Neuronal stem cell (in vitro differentiated cells): ENCODE measurements around the gene ERI3.

Experiments used
- DNase-seq: peaks from one replicate; pipeline ENCODE4 v3.0.0-alpha.2; 2013; ENCODE audit warnings: low spot score
- H2AFZ ChIP-seq: one replicate; pipeline ENCODE4 v1.6.1; 2013; ENCODE audit warnings: mild to moderate bottlenecking, low read length, inconsistent platforms
- H2AK5ac ChIP-seq: 2 replicates; pipeline ENCODE4 v1.6.1; 2013; ENCODE audit warnings: low read depth, mild to moderate bottlenecking, inconsistent platforms, low read length, moderate library complexity, mixed read lengths
- H2BK120ac ChIP-seq: 2 replicates; pipeline ENCODE4 v1.6.1; 2013; ENCODE audit warnings: low read depth, mild to moderate bottlenecking, inconsistent platforms, low read length, moderate library complexity, mixed read lengths
- H2BK12ac ChIP-seq: one replicate; pipeline ENCODE4 v1.6.1; 2013; ENCODE audit warnings: low read length, inconsistent platforms
- H2BK15ac ChIP-seq: 2 replicates; pipeline ENCODE4 v1.6.1; 2013; ENCODE audit warnings: mild to moderate bottlenecking, low read length, inconsistent platforms, mixed read lengths
- H2BK5ac ChIP-seq: one replicate; pipeline ENCODE4 v1.6.1; 2013; ENCODE audit warnings: inconsistent platforms, mild to moderate bottlenecking, low read length, moderate library complexity
- H3K14ac ChIP-seq: one replicate; pipeline ENCODE4 v1.6.1; 2013; ENCODE audit warnings: low read length, inconsistent platforms
- H3K18ac ChIP-seq: 2 replicates; pipeline ENCODE4 v1.6.1; 2013; ENCODE audit warnings: low read length, inconsistent platforms
- H3K23ac ChIP-seq: 2 replicates; pipeline ENCODE4 v1.6.1; 2013; ENCODE audit warnings: low read depth, mild to moderate bottlenecking, mixed read lengths, low read length, inconsistent platforms; ENCODE audit not compliant: poor library complexity
- H3K27ac ChIP-seq: replicated peaks from 3 replicates; pipeline ENCODE4 v1.5.1; 2013; ENCODE audit warnings: low read length, inconsistent platforms
- H3K27me3 ChIP-seq, 3 experiments: 2 replicates each; pipeline ENCODE4 v1.6.1; 2013; ENCODE audit warnings: low read length in 3 of 3, mild to moderate bottlenecking in 2 of 3, inconsistent platforms in 1 of 3, low read depth in 1 of 3, mixed read lengths in 1 of 3, moderate library complexity in 1 of 3; ENCODE audit not compliant: control insufficient read depth in 3 of 3, insufficient read depth in 3 of 3
- H3K36me3 ChIP-seq, 2 donors: replicated peaks in 1 of 2; 2 replicates each; pipeline ENCODE4 v1.6.1; 2013; ENCODE audit warnings: low read length in 2 of 2; ENCODE audit not compliant: control insufficient read depth in 2 of 2, insufficient read depth in 2 of 2
- H3K4ac ChIP-seq: 2 replicates; pipeline ENCODE4 v1.6.1; 2013; ENCODE audit warnings: inconsistent platforms, mild to moderate bottlenecking, low read length, moderate library complexity
- H3K4me1 ChIP-seq, 2 donors: 1 replicate in 1 of 2; 2 replicates in 1 of 2; pipeline ENCODE4 v1.6.1; 2013; ENCODE audit warnings: low read length in 2 of 2, low read depth in 1 of 2; ENCODE audit not compliant: control insufficient read depth in 2 of 2, insufficient read depth in 1 of 2
- H3K4me2 ChIP-seq: one replicate; pipeline ENCODE4 v1.6.1; 2013; ENCODE audit warnings: mild to moderate bottlenecking, low read length, inconsistent platforms; ENCODE audit not compliant: insufficient read depth, poor library complexity, severe bottlenecking
- H3K4me3 ChIP-seq, 2 donors: 2 replicates each; pipeline ENCODE4 v1.5.1; 2013; ENCODE audit warnings: low read length in 2 of 2, mild to moderate bottlenecking in 2 of 2, inconsistent platforms in 1 of 2, moderate library complexity in 1 of 2
- H3K79me1 ChIP-seq: one replicate; pipeline ENCODE4 v1.6.1; 2013; ENCODE audit warnings: low read depth, mild to moderate bottlenecking, inconsistent platforms, low read length, moderate library complexity
- H3K9ac ChIP-seq: one replicate; pipeline ENCODE4 v1.6.1; 2013; ENCODE audit warnings: mild to moderate bottlenecking, low read depth, low read length, inconsistent platforms; ENCODE audit not compliant: poor library complexity
- H3K9me3 ChIP-seq, 2 donors: replicated peaks in 1 of 2; 2 replicates each; pipeline versions ENCODE3 to v1.6.1; 2013; ENCODE audit warnings: low read length in 2 of 2, mild to moderate bottlenecking in 2 of 2, inconsistent platforms in 1 of 2, low read depth in 1 of 2, mixed read lengths in 1 of 2, moderate library complexity in 1 of 2; ENCODE audit not compliant: control insufficient read depth in 2 of 2, insufficient read depth in 1 of 2
- H4K8ac ChIP-seq: one replicate; pipeline ENCODE4 v1.6.1; 2013; ENCODE audit warnings: low read depth, mild to moderate bottlenecking, inconsistent platforms, low read length, moderate library complexity
- H4K91ac ChIP-seq: one replicate; pipeline ENCODE4 v1.6.1; 2013; ENCODE audit warnings: low read length, low read depth, mild to moderate bottlenecking, inconsistent platforms; ENCODE audit not compliant: poor library complexity
- WGBS, 2 donors: extraction: QIAGEN DNeasy Blood & Tissue Kit; methylation state at CpG; one replicate each; pipeline ENCODE4 v1.1.7; 2013; ENCODE audit warnings: missing lambda C conversion rate in 2 of 2, mixed read lengths in 1 of 2; ENCODE audit not compliant: insufficient read length in 2 of 2, insufficient replicate concordance in 1 of 2; ENCODE audit errors: extremely low coverage in 2 of 2; 5-methylcytosine and 5-hydroxymethylcytosine counted together

The ERI3 gene

DNA sequence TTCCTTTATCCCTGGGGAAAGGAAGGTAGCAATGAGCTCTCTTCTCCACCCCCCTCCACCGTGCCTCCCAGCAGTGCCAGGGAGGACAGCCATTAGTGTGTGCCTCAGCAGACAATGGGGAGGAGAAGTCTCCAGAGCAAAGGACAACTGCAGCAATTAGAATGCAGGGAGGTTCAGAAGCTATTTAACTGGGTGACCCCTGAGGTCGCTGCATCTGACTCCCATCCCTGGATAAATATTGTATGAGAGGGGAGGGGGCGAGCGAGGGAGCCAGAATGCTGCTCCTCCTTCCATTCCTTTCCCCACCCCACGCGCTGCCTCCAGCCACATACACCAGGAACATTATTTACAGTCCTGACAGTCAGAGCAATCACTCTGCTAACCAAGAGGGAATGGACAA, 59.0 kb downstream of the ERI3 start:
- H3K4me2 ChIP-seq = no peak overlapping the region
- no peak overlapping the region for H3K9ac ChIP-seq
- no peak for DNase-seq
- H2BK5ac ChIP-seq = no peak overlapping the region
- H3K23ac ChIP-seq = no peak overlapping the region
- H2BK12ac ChIP-seq = no peak overlapping the region
- H3K27me3 ChIP-seq = no peaks in the 10 kb centered on the region
- no peak overlapping the region for H2BK120ac ChIP-seq
- no peak overlapping the region for H2AK5ac ChIP-seq
- H3K9me3 ChIP-seq = no peaks in the 10 kb centered on the region
- no peak overlapping the region for H4K91ac ChIP-seq
- H3K4ac ChIP-seq = no peak overlapping the region
- peaks cover 26 to 33% of the 10 kb centered on the region in 2 donors for H3K4me1 ChIP-seq
- peak overlapping the region; percentile 19 for H2AFZ ChIP-seq
- peak overlapping the region; percentile 69 for H3K27ac ChIP-seq
- no peaks in the 10 kb centered on the region for H3K79me1 ChIP-seq
- H3K4me3 ChIP-seq = no peak overlapping the region
- no peak overlapping the region for H4K8ac ChIP-seq
- no peak overlapping the region for H2BK15ac ChIP-seq
- no peak overlapping the region for H3K18ac ChIP-seq
- H3K14ac ChIP-seq = no peak overlapping the region
- peaks cover 8 to 70% of the 10 kb centered on the region in 2 donors for H3K36me3 ChIP-seq
- WGBS, 2 donors = no CpG with 5 or more reads among the region's 6 CpGs

DNA sequence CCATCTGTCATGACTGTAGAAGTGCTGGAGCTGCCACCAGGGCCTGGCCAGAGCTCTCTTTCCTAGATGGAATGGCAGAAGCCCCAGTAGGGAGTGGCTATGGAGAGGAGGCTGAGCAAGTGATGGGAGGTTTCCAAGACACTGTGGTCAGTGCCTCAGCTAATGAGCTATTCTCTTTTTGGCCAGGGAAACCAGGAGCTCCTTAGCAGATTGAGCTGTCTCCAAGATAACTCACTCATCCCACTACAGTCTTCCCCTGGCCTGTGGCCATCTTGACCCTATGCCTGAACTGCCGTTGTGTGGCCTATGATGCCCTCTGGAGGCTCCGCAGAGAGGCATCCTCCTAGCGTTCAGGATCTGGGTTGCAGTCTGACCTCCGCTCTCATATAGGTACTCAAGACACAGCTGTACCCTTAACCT, 60.5 kb downstream of the ERI3 start:
- H3K27me3 ChIP-seq = no peaks in the 10 kb centered on the region
- H3K18ac ChIP-seq = no peak overlapping the region
- no peak for DNase-seq
- H4K91ac ChIP-seq = no peak overlapping the region
- H3K4me3 ChIP-seq = no peak overlapping the region
- H2BK5ac ChIP-seq = no peak overlapping the region
- peaks cover under 1% of the 10 kb centered on the region for H3K79me1 ChIP-seq
- WGBS, 2 donors = no CpG with 5 or more reads among the region's 4 CpGs
- H3K14ac ChIP-seq = no peak overlapping the region
- peaks cover 8 to 75% of the 10 kb centered on the region in 2 donors for H3K36me3 ChIP-seq
- no peak overlapping the region for H2BK15ac ChIP-seq
- no peak overlapping the region for H3K9ac ChIP-seq
- H2BK12ac ChIP-seq = no peak overlapping the region
- no peak overlapping the region for H2AFZ ChIP-seq
- no peak overlapping the region for H4K8ac ChIP-seq
- no peak overlapping the region for H3K27ac ChIP-seq
- H3K4ac ChIP-seq = no peak overlapping the region
- H3K4me1 ChIP-seq = peaks cover 26 to 36% of the 10 kb centered on the region in 2 donors
- H3K23ac ChIP-seq = no peak overlapping the region
- H2BK120ac ChIP-seq = no peak overlapping the region
- no peaks in the 10 kb centered on the region for H3K9me3 ChIP-seq
- H2AK5ac ChIP-seq = no peak overlapping the region
- H3K4me2 ChIP-seq = no peak overlapping the region

DNA sequence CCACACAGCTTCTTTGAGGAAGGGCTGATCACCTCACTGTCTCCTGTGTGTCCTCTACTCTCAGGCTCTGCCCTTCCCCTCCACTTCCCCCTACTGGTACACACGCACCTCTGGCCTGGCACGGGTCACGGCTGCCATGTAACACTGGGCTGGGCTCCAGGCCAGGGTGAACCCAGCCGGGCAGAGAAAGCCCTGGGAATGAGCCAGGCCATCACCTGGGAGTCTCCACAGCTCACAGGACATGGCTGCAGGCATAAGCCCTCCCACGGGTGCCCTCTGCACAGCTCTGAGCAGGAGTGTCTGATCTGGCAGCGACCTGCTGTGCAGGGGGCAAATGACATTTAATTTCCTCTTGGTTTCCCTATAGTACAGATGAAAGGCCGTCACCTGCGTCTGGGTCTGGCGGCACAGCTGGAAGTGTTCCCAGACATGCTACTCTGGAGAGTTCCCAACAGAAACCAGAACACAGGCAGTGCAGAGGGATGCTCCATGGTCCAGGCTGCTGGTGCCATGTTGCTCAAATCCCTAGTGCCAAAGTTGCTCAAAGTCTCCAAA, 61.2 kb downstream of the ERI3 start:
- no peak overlapping the region for H2AK5ac ChIP-seq
- H4K8ac ChIP-seq = no peak overlapping the region
- H3K27ac ChIP-seq = no peak overlapping the region
- no peak overlapping the region for H3K9ac ChIP-seq
- peaks cover 1% of the 10 kb centered on the region for H3K79me1 ChIP-seq
- H3K23ac ChIP-seq = no peak overlapping the region
- no peak overlapping the region for H2BK120ac ChIP-seq
- no peaks in the 10 kb centered on the region for H3K9me3 ChIP-seq
- H3K4me3 ChIP-seq = no peak overlapping the region
- no peak overlapping the region for H2BK5ac ChIP-seq
- no peak overlapping the region for H2BK12ac ChIP-seq
- H3K36me3 ChIP-seq = peaks cover 8 to 77% of the 10 kb centered on the region in 2 donors
- no peak overlapping the region for H4K91ac ChIP-seq
- H3K4me1 ChIP-seq = peaks cover 26 to 38% of the 10 kb centered on the region in 2 donors
- no peak for DNase-seq
- no peak overlapping the region for H3K18ac ChIP-seq
- no peak overlapping the region for H2AFZ ChIP-seq
- no peak overlapping the region for H3K4ac ChIP-seq
- no peak overlapping the region for H2BK15ac ChIP-seq
- no peak overlapping the region for H3K4me2 ChIP-seq
- no CpG with 5 or more reads among the region's 9 CpGs for WGBS, 2 donors
- no peak overlapping the region for H3K14ac ChIP-seq
- no peaks in the 10 kb centered on the region for H3K27me3 ChIP-seq

- H3K27me3 ChIP-seq = no peaks in the 10 kb centered on the region
- H2BK5ac ChIP-seq = no peak overlapping the region
- no peak overlapping the region for H3K4ac ChIP-seq
- H3K9ac ChIP-seq = no peak overlapping the region
- no peak overlapping the region for H3K27ac ChIP-seq
- H4K8ac ChIP-seq = no peak overlapping the region
- peaks cover 8 to 77% of the 10 kb centered on the region in 2 donors for H3K36me3 ChIP-seq
- no peak overlapping the region for H3K23ac ChIP-seq
- H2AFZ ChIP-seq = no peak overlapping the region
- H2BK15ac ChIP-seq = no peak overlapping the region
- no peak overlapping the region for H2BK12ac ChIP-seq
- no peak overlapping the region for H3K4me3 ChIP-seq
- no peak overlapping the region for H4K91ac ChIP-seq
- H3K14ac ChIP-seq = no peak overlapping the region
- peaks cover 25 to 36% of the 10 kb centered on the region in 2 donors for H3K4me1 ChIP-seq
- peaks cover 1% of the 10 kb centered on the region for H3K79me1 ChIP-seq
- H2BK120ac ChIP-seq = no peak overlapping the region
- H2AK5ac ChIP-seq = no peak overlapping the region
- no CpG with 5 or more reads among the region's 10 CpGs for WGBS, 2 donors
- no peak overlapping the region for H3K4me2 ChIP-seq
- no peaks in the 10 kb centered on the region for H3K9me3 ChIP-seq
- no peak overlapping the region for H3K18ac ChIP-seq
- DNase-seq = no peak
Observed at GRCh38 chr1:44292651-44293050, 62.4 kb downstream of the ERI3 start.
